ENCODE measurements around the gene ISCU.

Gene ISCU

DNA sequence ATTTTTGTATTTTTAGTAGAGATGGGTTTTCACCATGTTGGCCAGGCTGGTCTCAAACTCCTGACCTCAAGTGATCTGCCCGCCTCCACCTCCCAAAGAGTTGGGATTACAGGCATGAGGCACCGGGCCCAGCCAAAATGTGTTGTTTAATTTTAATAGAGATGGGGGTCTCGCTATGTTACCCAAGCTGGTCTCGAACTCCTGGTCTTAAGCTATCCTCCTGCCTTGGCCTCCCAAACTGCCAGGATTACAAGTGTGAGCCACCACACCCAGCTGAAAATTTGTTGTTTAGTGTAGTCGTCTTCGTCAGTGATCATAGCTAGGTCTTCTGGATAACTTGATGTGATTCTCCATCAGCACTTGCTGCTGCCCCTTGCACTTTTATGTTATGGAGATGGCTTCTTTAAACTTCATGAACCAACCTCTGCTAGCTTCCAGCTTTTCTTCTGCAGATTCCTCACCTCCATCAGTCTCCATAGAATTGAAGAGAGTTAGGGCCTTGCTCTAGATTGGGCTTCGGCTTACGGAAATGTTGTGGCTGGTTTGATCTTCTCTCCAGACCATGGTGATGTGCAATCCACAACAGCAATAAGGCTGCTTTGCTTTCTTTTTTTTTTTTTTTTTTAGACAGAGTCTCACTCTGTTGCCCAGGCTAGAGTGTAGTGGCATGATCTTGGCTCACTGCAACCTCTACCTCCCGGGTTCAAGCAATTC, 13.0 kb downstream of the ISCU start:
- no peak for DNase-seq (ENCODE audit: low read depth)
- TF ChIP-seq, protein P1, sequence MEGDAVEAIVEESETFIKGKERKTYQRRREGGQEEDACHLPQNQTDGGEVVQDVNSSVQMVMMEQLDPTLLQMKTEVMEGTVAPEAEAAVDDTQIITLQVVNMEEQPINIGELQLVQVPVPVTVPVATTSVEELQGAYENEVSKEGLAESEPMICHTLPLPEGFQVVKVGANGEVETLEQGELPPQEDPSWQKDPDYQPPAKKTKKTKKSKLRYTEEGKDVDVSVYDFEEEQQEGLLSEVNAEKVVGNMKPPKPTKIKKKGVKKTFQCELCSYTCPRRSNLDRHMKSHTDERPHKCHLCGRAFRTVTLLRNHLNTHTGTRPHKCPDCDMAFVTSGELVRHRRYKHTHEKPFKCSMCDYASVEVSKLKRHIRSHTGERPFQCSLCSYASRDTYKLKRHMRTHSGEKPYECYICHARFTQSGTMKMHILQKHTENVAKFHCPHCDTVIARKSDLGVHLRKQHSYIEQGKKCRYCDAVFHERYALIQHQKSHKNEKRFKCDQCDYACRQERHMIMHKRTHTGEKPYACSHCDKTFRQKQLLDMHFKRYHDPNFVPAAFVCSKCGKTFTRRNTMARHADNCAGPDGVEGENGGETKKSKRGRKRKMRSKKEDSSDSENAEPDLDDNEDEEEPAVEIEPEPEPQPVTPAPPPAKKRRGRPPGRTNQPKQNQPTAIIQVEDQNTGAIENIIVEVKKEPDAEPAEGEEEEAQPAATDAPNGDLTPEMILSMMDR (IDR thresholded peaks at IDR 0.05; ENCODE audit: control insufficient read depth, extremely low read depth, insufficient read depth), result no peak
- no peak overlapping the region for H3K4me3 ChIP-seq (ENCODE audit: low read depth, low read length)

DNA sequence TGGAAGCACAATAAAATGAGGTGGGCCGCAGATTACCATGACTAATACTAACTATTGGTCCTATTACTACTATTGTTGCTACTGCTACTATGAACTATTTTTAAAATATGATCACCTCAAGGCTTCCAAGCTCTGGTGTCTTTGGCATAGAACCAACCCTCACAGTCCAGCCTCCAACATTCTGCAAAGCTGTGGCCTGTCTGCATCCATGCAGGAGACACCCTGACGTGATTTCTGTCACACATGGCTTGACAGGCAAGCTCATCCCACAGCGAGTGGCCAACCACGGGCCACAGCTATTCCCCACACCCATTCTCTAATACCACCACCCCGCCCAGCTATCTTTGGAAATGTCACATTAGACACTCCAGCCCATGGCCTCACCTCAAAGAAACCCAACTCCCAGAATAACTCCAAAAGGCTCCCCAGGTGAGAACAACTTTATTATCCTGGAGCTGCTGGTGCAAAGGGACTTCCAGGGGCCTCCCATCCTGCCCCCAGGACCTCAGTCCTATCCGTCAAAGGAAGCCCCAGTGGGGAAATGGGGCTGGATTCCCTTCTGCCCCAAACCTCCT, 14.4 kb downstream of the ISCU start:
- TF ChIP-seq, protein P1 (IDR thresholded peaks at IDR 0.05; ENCODE audit: control insufficient read depth, extremely low read depth, insufficient read depth), result no peak

DNA sequence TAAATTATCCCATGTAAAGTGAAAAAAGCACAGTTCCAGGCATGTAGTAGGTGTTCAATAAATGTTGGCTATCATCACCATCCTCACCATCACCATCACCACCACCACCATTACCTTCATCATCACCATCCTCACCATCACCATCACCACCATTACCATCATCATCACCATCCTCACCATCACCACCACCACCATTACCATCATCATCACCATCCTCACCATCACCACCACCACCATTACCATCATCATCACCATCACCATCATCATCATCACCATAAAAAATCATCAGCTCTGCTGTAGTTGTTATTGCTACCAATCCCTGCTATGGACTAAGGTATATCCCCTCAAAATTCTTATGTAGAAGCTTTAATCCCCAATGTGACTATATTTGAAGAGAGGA, 15.1 kb downstream of the ISCU start:
- H3K4me3 ChIP-seq (ENCODE audit: low read depth, low read length), result no peak overlapping the region
- TF ChIP-seq, protein P1 (IDR thresholded peaks at IDR 0.05; ENCODE audit: control insufficient read depth, extremely low read depth, insufficient read depth), result no peak
- DNase-seq (ENCODE audit: low read depth), result no peak

More for the DNA sequence above, 14.4 kb downstream of the ISCU start:
- H3K4me3 ChIP-seq (ENCODE audit: low read depth, low read length), result no peak overlapping the region
- DNase-seq (ENCODE audit: low read depth), result no peak

DNA sequence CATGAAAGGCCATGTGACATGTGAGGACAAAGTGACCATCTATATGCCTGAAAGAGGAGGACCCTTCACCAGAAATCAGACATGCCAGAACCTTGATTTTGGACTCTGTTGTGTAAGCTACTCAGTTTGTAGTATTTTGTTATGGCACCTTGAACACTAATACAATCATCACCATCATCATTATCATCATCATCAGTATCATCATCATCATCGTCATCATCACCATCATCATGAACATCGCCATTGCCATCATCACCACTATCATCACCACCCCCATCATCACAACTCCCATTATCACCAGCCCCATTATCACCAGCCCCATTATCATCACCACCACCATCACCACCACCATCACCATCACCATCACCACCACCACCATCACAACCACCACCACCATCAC, 15.9 kb downstream of the ISCU start:
- no peak overlapping the region for H3K4me3 ChIP-seq (ENCODE audit: low read depth, low read length)
- DNase-seq (ENCODE audit: low read depth), result no peak
- TF ChIP-seq, protein P1 (IDR thresholded peaks at IDR 0.05; ENCODE audit: control insufficient read depth, extremely low read depth, insufficient read depth), result no peak

DNA sequence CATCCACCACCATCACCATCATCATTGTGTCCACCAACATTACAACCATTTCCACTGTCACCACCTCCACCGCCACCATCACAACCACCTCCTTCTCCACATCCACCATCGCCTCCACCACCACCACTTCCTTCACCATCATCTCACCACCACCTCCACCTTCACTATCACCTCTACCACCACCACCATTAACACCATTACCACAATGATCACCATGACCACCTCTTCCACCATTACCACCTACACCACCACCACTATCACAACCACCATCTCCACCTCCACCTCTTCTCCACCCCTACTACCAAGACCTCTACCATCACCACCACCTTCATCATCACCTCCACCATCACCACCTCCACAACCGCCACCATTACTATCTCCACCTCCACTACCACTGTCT, 16.4 kb downstream of the ISCU start:
- TF ChIP-seq, protein P1 (IDR thresholded peaks at IDR 0.05; ENCODE audit: control insufficient read depth, extremely low read depth, insufficient read depth), result no peak
- no peak overlapping the region for H3K4me3 ChIP-seq (ENCODE audit: low read depth, low read length)
- DNase-seq (ENCODE audit: low read depth), result no peak

DNA sequence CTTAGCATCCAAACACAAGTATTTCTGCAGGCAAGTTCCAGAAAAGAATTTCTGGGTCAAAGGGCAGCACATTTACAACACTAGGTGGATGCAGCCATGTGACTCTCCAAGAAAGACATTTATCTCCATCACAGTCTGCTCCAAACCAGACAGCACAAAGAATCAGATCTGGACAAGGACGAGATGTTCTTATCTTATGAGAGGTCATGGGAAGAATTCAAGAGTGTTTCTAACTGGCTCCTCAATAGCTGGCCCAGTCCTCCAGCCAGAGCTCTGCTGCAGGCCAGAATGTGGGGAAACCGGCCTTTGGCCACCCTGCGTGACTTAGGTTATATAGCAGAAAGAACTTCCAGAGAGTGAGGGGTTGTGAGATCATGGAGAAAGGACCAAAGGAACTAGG, 18.1 kb downstream of the ISCU start:
- no peak overlapping the region for H3K4me3 ChIP-seq (ENCODE audit: low read depth, low read length)
- DNase-seq (ENCODE audit: low read depth), result no peak
- TF ChIP-seq, protein P1 (IDR thresholded peaks at IDR 0.05; ENCODE audit: control insufficient read depth, extremely low read depth, insufficient read depth), result no peak

All from LNCaP clone FGC (cell line).